ENCODE data around the gene INTS7. TPM values are rescaled to one million over a fixed set of nuclear protein-coding genes. Genes with fewer than 3 reads are reported as not detected.
"Not testable (repeated sequence)": the region's sequence is repeated elsewhere in the genome, so short reads cannot be mapped to it uniquely, and the experiment has no call there.

Gene INTS7
- total RNA-seq, 5 donors from 2014 or later (not counting 1 experiment from before 2014, with no cell fraction given) = 8.5 to 12.2 (median 8.8) TPM

DNA sequence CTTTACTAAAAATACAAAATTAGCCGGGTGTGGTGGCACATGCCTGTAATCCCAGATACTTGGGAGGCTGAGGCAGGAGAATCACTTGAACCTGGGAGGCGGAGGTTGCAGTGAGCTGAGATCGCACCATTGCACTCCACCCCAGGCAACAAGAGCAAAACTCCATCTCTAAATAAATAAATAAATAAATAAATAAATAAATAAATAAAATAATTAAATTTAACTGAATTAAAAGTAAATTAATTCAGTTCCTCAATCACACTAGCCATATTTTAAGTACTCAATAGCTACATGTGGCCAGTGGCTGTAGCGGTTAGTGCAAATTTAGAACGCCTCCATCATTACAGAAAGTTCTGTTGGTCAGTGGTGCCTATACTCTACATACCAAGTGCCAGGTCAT is 97.9 kb downstream of the INTS7 start:
- DNase-seq; H3K9me3 Mint-ChIP-seq; H3K27me3 Mint-ChIP-seq; H3K27ac ChIP-seq (ENCODE audit: low read length); ATAC-seq (replicated peaks in 1 of 4); H3K27ac Mint-ChIP-seq; H3K4me3 ChIP-seq (ENCODE audit: control insufficient read depth in 1 of 2, extremely low read depth in 1 of 2, low read length in 1 of 2); CTCF ChIA-PET; H3K36me3 ChIP-seq (ENCODE audit: control insufficient read depth in 2 of 2, extremely low read depth in 1 of 2, insufficient read depth in 1 of 2, low read length in 1 of 2); H3K27me3 ChIP-seq (replicated peaks in 1 of 2; ENCODE audit: control insufficient read depth in 2 of 2, extremely low read depth in 1 of 2, insufficient read depth in 2 of 2, low read length in 1 of 2); POLR2A ChIA-PET; H3K9me3 ChIP-seq; H3K4me3 Mint-ChIP-seq; H3K4me1 ChIP-seq (ENCODE audit: control insufficient read depth in 1 of 2, extremely low read depth in 1 of 2, insufficient read depth in 2 of 2, low read length in 2 of 2): not testable (repeated sequence)
- Mint-ChIP-seq H3K36me3 (peaks cover 11% of the 10 kb centered on the region), H3K4me1 (peaks cover 24 to 36% (median 36%) of the 10 kb centered on the region in 3 donors)
- WGBS (ENCODE audit: insufficient coverage) = no CpG with 5 or more reads among the region's 5 CpGs

DNA sequence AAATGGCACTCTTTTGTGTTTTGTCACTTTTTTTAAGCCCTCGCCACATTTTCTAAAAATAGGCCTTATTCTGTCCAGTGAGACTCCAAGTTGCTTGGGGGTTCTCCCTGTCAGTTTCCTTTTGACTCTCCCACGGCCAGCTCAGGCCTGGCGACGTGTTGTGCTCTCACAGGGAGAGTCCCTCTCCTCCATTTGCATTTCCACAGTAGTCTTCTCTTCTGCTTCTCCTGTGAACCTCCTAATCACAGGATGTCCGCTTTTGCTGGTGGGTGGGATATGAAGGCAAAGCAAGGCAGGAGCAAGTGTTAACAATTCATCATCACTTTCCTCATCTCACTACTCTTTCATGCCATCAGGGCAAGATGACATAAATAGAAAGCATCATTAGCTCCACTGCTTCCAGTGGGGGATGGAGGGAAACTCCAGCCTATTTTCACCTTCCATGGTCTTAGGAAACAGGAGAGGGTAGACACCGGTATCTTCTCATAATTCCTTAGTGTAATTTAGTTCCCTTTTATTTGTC is 99.8 kb downstream of the INTS7 start:
- peak in 3 of 35 experiments; percentile 2 to 9 (median 4) for DNase-seq
- Histone ChIP-seq H3K4me3 (ENCODE audit: control insufficient read depth in 1 of 2, extremely low read depth in 1 of 2, low read length in 1 of 2) (no peak overlapping the region), H3K27me3 (replicated peaks in 1 of 2; ENCODE audit: control insufficient read depth in 2 of 2, extremely low read depth in 1 of 2, insufficient read depth in 2 of 2, low read length in 1 of 2) (no peaks in the 10 kb centered on the region), H3K36me3 (ENCODE audit: control insufficient read depth in 2 of 2, extremely low read depth in 1 of 2, insufficient read depth in 1 of 2, low read length in 1 of 2) (no peaks in the 10 kb centered on the region), H3K9me3 (no peaks in the 10 kb centered on the region), H3K27ac (ENCODE audit: low read length) (no peak overlapping the region), H3K4me1 (ENCODE audit: control insufficient read depth in 1 of 2, extremely low read depth in 1 of 2, insufficient read depth in 2 of 2, low read length in 2 of 2) (peaks cover 0 to 4% of the 10 kb centered on the region in 2 experiments)
- ChIA-PET CTCF (no interaction called here), POLR2A (no interaction called here)
- Mint-ChIP-seq H3K9me3 (no peaks in the 10 kb centered on the region), H3K4me3 (no peak overlapping the region), H3K4me1 (peaks cover 24 to 34% (median 33%) of the 10 kb centered on the region in 3 donors), H3K27me3 (peaks cover 0 to 2% of the 10 kb centered on the region in 2 donors), H3K36me3 (no peaks in the 10 kb centered on the region), H3K27ac (no peak overlapping the region)
- no peak for ATAC-seq (replicated peaks in 1 of 4)
- WGBS (ENCODE audit: insufficient coverage) = 17% methylated on average over 1 of the region's 6 CpGs

DNA sequence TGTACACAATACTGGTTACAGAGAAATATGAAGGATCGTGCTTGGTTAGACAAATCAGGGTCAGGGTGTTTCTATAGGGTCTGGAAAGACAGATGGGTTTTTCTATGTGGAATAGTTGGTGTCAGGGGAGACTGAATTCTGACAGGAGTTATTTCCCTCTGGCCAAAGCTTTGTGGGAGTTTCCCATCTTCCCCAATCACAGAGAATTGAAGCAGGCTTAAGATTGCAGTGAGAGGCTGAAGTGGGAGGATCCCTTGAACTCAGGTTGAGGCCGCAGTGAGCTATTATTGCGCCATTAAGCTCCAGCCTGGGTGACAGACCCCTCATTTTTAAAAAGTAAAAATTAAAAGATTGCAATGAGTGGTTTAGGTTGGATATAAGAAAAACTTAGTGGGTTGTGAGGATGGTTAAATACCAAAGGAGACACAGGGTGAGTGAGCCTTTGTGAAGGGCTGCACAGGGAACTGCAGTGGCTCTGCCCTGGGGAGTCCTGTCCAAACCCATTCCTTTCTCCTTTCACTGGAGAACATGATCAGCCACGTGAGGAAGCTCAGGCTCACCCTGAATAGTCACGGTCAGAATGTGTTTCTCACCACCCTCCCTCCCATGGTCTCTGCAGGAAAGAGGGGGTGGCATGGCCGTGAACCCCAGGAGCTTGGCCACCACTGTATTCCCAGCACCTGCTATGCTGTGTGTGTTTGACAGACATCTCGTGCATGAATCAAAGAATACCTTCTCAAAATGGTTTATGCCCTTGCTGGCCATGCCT is 101.2 kb downstream of the INTS7 start:
- H3K27ac ChIP-seq (ENCODE audit: low read length) = no peak overlapping the region
- H3K4me3 ChIP-seq (ENCODE audit: control insufficient read depth in 1 of 2, extremely low read depth in 1 of 2, low read length in 1 of 2) = no peak overlapping the region
- 86% methylated on average over 4 of the region's 7 CpGs for WGBS (ENCODE audit: insufficient coverage)
- ATAC-seq (replicated peaks in 1 of 4) = no peak
- no peaks in the 10 kb centered on the region for H3K36me3 Mint-ChIP-seq
- CTCF ChIA-PET = interaction anchor here (0.5 to 0.6 kb wide), 2 partner anchors 60 to 236 kb away, joined by 3 to 5 read pairs; no protein-coding TSS in a partner anchor
- no peaks in the 10 kb centered on the region for H3K36me3 ChIP-seq (ENCODE audit: control insufficient read depth in 2 of 2, extremely low read depth in 1 of 2, insufficient read depth in 1 of 2, low read length in 1 of 2)
- no peak overlapping the region for H3K27ac Mint-ChIP-seq
- no peaks in the 10 kb centered on the region for H3K9me3 Mint-ChIP-seq
- peaks cover 18 to 24% (median 24%) of the 10 kb centered on the region in 3 donors for H3K4me1 Mint-ChIP-seq
- DNase-seq = no peak
- POLR2A ChIA-PET = no interaction called here
- H3K27me3 Mint-ChIP-seq = peaks cover 6 to 8% of the 10 kb centered on the region in 2 donors
- H3K9me3 ChIP-seq = no peaks in the 10 kb centered on the region
- no peak overlapping the region for H3K4me3 Mint-ChIP-seq
- peaks cover 0 to 1% of the 10 kb centered on the region in 2 experiments for H3K4me1 ChIP-seq (ENCODE audit: control insufficient read depth in 1 of 2, extremely low read depth in 1 of 2, insufficient read depth in 2 of 2, low read length in 2 of 2)
- H3K27me3 ChIP-seq (replicated peaks in 1 of 2; ENCODE audit: control insufficient read depth in 2 of 2, extremely low read depth in 1 of 2, insufficient read depth in 2 of 2, low read length in 1 of 2) = peaks cover 0 to 9% of the 10 kb centered on the region in 2 experiments

DNA sequence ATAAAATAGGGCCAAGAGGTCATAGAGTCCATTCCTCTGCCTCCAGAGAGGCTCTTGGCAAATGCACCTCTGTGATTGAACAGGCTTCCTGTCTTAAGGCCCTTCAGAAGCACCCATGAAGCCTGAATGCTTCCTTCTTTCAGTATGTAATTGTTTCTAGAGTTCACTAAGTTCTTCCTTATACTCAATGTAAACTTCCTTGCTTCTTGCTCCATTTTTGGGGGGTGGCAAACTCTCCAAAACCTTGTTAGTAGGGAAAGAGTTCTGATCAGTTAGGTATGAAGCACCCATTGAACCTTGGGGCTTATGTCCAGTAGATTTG is 102.5 kb downstream of the INTS7 start:
- Histone ChIP-seq H3K27ac (ENCODE audit: low read length) (no peak overlapping the region), H3K4me3 (ENCODE audit: control insufficient read depth in 1 of 2, extremely low read depth in 1 of 2, low read length in 1 of 2) (no peak overlapping the region), H3K36me3 (ENCODE audit: control insufficient read depth in 2 of 2, extremely low read depth in 1 of 2, insufficient read depth in 1 of 2, low read length in 1 of 2) (no peaks in the 10 kb centered on the region), H3K4me1 (ENCODE audit: control insufficient read depth in 1 of 2, extremely low read depth in 1 of 2, insufficient read depth in 2 of 2, low read length in 2 of 2) (no peaks in the 10 kb centered on the region), H3K27me3 (replicated peaks in 1 of 2; ENCODE audit: control insufficient read depth in 2 of 2, extremely low read depth in 1 of 2, insufficient read depth in 2 of 2, low read length in 1 of 2) (peaks cover 0 to 12% of the 10 kb centered on the region in 2 experiments), H3K9me3 (no peaks in the 10 kb centered on the region)
- peaks cover 8% of the 10 kb centered on the region in 2 donors for H3K27me3 Mint-ChIP-seq
- POLR2A ChIA-PET = no interaction called here
- no peaks in the 10 kb centered on the region for H3K9me3 Mint-ChIP-seq
- H3K4me1 Mint-ChIP-seq = peaks cover 7 to 12% (median 12%) of the 10 kb centered on the region in 3 donors
- H3K27ac Mint-ChIP-seq = no peak overlapping the region
- no peak overlapping the region for H3K4me3 Mint-ChIP-seq
- no peaks in the 10 kb centered on the region for H3K36me3 Mint-ChIP-seq
- DNase-seq (no peak), ATAC-seq (replicated peaks in 1 of 4) (no peak)
- CTCF ChIA-PET = no interaction called here

DNA sequence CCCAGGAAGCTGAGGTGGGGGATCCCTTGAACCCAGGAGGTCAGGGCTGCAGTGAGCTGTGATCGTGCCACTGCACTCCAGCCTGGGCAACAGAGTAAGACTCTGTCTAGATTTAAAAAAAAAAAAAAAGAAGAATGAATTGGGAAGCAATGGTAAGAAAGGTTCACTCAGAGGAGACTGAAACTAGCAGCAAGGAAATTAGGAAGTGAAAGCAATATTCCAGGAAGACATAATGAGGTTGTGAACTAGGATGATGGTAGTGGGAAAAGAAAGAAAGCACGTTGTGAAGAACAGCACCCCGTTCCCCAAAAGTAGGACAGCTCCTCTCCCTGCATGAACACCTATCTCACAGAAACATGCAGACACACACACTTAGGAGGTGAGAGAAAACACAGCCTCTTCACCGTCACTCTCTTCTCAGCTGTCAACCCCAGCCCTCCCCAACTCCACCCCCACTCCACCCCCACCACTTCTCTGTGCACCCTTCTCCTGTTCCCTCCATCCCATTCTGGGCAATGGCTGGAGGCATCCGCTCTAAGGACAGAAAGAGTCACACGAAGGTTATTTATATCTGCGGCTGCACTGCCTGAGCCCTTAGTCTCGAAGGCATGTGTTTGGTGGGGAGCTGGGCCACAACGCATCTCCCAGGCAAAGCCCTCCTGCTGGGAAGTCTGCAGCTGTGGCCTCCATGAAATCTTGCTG is 103.0 kb downstream of the INTS7 start:
- CTCF ChIA-PET = no interaction called here
- Mint-ChIP-seq H3K9me3 (no peaks in the 10 kb centered on the region), H3K36me3 (no peaks in the 10 kb centered on the region), H3K4me1 (peaks cover 6 to 10% (median 9%) of the 10 kb centered on the region in 3 donors), H3K27me3 (peaks cover 8% of the 10 kb centered on the region in 2 donors), H3K4me3 (no peak overlapping the region), H3K27ac (no peak overlapping the region)
- Histone ChIP-seq H3K9me3 (no peaks in the 10 kb centered on the region), H3K36me3 (ENCODE audit: control insufficient read depth in 2 of 2, extremely low read depth in 1 of 2, insufficient read depth in 1 of 2, low read length in 1 of 2) (no peaks in the 10 kb centered on the region), H3K27ac (ENCODE audit: low read length) (no peak overlapping the region), H3K4me1 (ENCODE audit: control insufficient read depth in 1 of 2, extremely low read depth in 1 of 2, insufficient read depth in 2 of 2, low read length in 2 of 2) (no peaks in the 10 kb centered on the region), H3K27me3 (replicated peaks in 1 of 2; ENCODE audit: control insufficient read depth in 2 of 2, extremely low read depth in 1 of 2, insufficient read depth in 2 of 2, low read length in 1 of 2) (peaks cover 0 to 12% of the 10 kb centered on the region in 2 experiments), H3K4me3 (ENCODE audit: control insufficient read depth in 1 of 2, extremely low read depth in 1 of 2, low read length in 1 of 2) (no peak overlapping the region)
- no peak for DNase-seq
- WGBS (ENCODE audit: insufficient coverage) = 100% methylated on average over 2 of the region's 9 CpGs
- no peak for ATAC-seq (replicated peaks in 1 of 4)
- POLR2A ChIA-PET = no interaction called here

DNA sequence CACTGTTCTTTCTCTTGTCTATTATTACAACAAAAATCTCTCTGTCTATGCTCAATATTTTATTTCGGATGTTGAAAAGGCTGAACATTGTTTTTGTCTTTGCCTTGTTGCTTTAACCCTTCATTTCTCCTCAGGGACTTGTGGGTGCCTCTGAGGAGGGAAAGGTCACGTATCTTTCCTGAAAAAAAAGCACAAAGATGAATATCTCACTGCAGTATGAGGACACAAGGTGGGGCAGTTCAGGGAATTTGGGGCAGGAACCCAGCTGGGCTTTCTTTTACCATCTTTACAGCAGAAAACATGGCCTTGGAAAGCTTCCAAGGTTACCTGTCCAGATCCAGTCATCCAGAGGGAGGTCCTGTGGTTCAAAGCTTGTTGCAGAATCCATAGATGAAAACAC is 105.7 kb downstream of the INTS7 start:
- H3K4me3 Mint-ChIP-seq = no peak overlapping the region
- WGBS (ENCODE audit: insufficient coverage) = no CpG with 5 or more reads among the region's 2 CpGs
- peaks cover 8 to 9% of the 10 kb centered on the region in 2 donors for H3K27me3 Mint-ChIP-seq
- ChIA-PET CTCF (no interaction called here), POLR2A (no interaction called here)
- H3K27ac Mint-ChIP-seq = no peak overlapping the region
- H3K9me3 ChIP-seq = no peaks in the 10 kb centered on the region
- no peaks in the 10 kb centered on the region for H3K36me3 Mint-ChIP-seq
- no peaks in the 10 kb centered on the region for H3K9me3 Mint-ChIP-seq
- no peak for ATAC-seq (replicated peaks in 1 of 4)
- H3K27me3 ChIP-seq (replicated peaks in 1 of 2; ENCODE audit: control insufficient read depth in 2 of 2, extremely low read depth in 1 of 2, insufficient read depth in 2 of 2, low read length in 1 of 2) = peaks cover 0 to 15% of the 10 kb centered on the region in 2 experiments
- H3K4me3 ChIP-seq (ENCODE audit: control insufficient read depth in 1 of 2, extremely low read depth in 1 of 2, low read length in 1 of 2) = no peak overlapping the region
- H3K36me3 ChIP-seq (ENCODE audit: control insufficient read depth in 2 of 2, extremely low read depth in 1 of 2, insufficient read depth in 1 of 2, low read length in 1 of 2) = no peaks in the 10 kb centered on the region
- DNase-seq = no peak
- no peaks in the 10 kb centered on the region for H3K4me1 Mint-ChIP-seq
- H3K27ac ChIP-seq (ENCODE audit: low read length) = no peak overlapping the region
- H3K4me1 ChIP-seq (ENCODE audit: control insufficient read depth in 1 of 2, extremely low read depth in 1 of 2, insufficient read depth in 2 of 2, low read length in 2 of 2) = no peaks in the 10 kb centered on the region
